B cell (primary cell): ENCODE data around the gene IP6K2. TPM values are rescaled to one million over a fixed set of nuclear protein-coding genes. Genes with fewer than 3 reads are reported as not detected.

Experiments
- ATAC-seq: fragments of 200-7000 bp; cut with Tn5 transposase; one replicate; pipeline ENCODE4 v1.10.0; 2021; ENCODE audit warnings: low read depth, mild to moderate bottlenecking, moderate number of reproducible peaks, moderate library complexity
- CTCF ChIA-PET: fragments of 350-600 bp; sonication (Branson Sonifier 250); formaldehyde crosslinking; loops from one replicate; lab custom pipeline; 2021; ENCODE audit warnings: antibody characterized with exemption, inconsistent platforms; lab: Charles Lee
- POLR2A ChIA-PET: fragments of 350-600 bp; sonication (Branson Sonifier 250); formaldehyde crosslinking; loops from one replicate; lab custom pipeline; 2021; ENCODE audit warnings: antibody characterized with exemption; lab: Charles Lee
- DNase-seq: peaks from one replicate; pipeline ENCODE4 v3.0.0; 2013
- H2AFZ ChIP-seq: 2 replicates; pipeline ENCODE4 v1.6.1; 2012; ENCODE audit warnings: mild to moderate bottlenecking, low read depth, low read length; ENCODE audit not compliant: insufficient read depth, poor library complexity, severe bottlenecking
- H3K27ac ChIP-seq, 2 donors: 1 replicate in 1 of 2; 2 replicates in 1 of 2; pipeline ENCODE4 v1.5.1; 2012 to 2013; ENCODE audit warnings: low read length in 2 of 2, mild to moderate bottlenecking in 2 of 2, moderate library complexity in 1 of 2
- H3K27me3 ChIP-seq, 4 experiments: fragments of 200-600 bp in 1 of 4; sonication (generic) in 1 of 4; replicated peaks in 1 of 4; 1 replicate in 2 of 4; 2 replicates in 2 of 4; pipeline versions ENCODE4 v1.6.1 to v1.7.0; 2013 to 2016; ENCODE audit warnings: low read length in 3 of 4, mild to moderate bottlenecking in 2 of 4, mixed read lengths in 1 of 4, moderate library complexity in 1 of 4; ENCODE audit not compliant: insufficient read depth in 4 of 4, control insufficient read depth in 3 of 4; ENCODE audit errors: control extremely low read depth in 1 of 4
- H3K36me3 ChIP-seq, 2 experiments: replicated peaks in 1 of 2; 1 replicate in 1 of 2; 2 replicates in 1 of 2; pipeline versions ENCODE4 v1.6.1 to v1.7.1; 2013; ENCODE audit warnings: low read length in 1 of 2; ENCODE audit not compliant: insufficient read depth in 2 of 2, control insufficient read depth in 1 of 2; ENCODE audit errors: control extremely low read depth in 1 of 2, extremely low read depth in 1 of 2
- H3K4me1 ChIP-seq, 2 donors: fragments of 200-600 bp in 1 of 2; sonication (generic) in 1 of 2; 1 replicate in 1 of 2; 2 replicates in 1 of 2; pipeline versions ENCODE4 v1.5.1 to v1.6.1; 2013 to 2017; ENCODE audit warnings: low read length in 2 of 2; ENCODE audit not compliant: control insufficient read depth in 2 of 2, insufficient read depth in 2 of 2
- H3K4me2 ChIP-seq: replicated peaks from 2 replicates; pipeline ENCODE3; 2012; ENCODE audit warnings: mild to moderate bottlenecking, low read depth, low read length; ENCODE audit not compliant: poor library complexity, severe bottlenecking
- H3K4me3 ChIP-seq, 5 experiments: fragments of 200-600 bp in 1 of 5; sonication (generic) in 1 of 5; 1 replicate in 3 of 5; 2 replicates in 2 of 5; pipeline versions ENCODE4 v1.5.1 to v1.7.0; 2011 to 2016; ENCODE audit warnings: low read length in 4 of 5, mild to moderate bottlenecking in 4 of 5, low read depth in 2 of 5, control low read depth in 1 of 5, moderate library complexity in 1 of 5; ENCODE audit not compliant: insufficient read depth in 1 of 5; ENCODE audit errors: control extremely low read depth in 1 of 5, extremely low read depth in 1 of 5
- H3K79me2 ChIP-seq: fragments of 200-600 bp; sonication (generic); one replicate; pipeline ENCODE4 v1.6.0; 2016; ENCODE audit warnings: low read length; ENCODE audit not compliant: control insufficient read depth, insufficient read depth
- H3K9ac ChIP-seq: fragments of 200-600 bp; sonication (generic); 2 replicates; pipeline ENCODE4 v1.6.1; 2017; ENCODE audit warnings: mild to moderate bottlenecking, low read length, moderate library complexity
- H3K9me3 ChIP-seq, 3 donors: one replicate each; pipeline versions ENCODE4 v1.6.1 to v1.7.1; 2013; ENCODE audit warnings: low read length in 2 of 3; ENCODE audit not compliant: control insufficient read depth in 2 of 3, insufficient read depth in 1 of 3; ENCODE audit errors: control extremely low read depth in 1 of 3
- H4K20me1 ChIP-seq: 2 replicates; pipeline ENCODE4 v1.6.0; 2012; ENCODE audit warnings: mild to moderate bottlenecking, low read length; ENCODE audit not compliant: insufficient read depth, control insufficient read depth, poor library complexity, severe bottlenecking
- H3K27ac Mint-ChIP-seq: one replicate; pipeline ENCODE4 v1.8.0; 2021; ENCODE audit warnings: mixed read lengths
- H3K27me3 Mint-ChIP-seq: one replicate; pipeline ENCODE4 v1.8.0; 2021; ENCODE audit warnings: mixed read lengths
- H3K4me1 Mint-ChIP-seq: one replicate; pipeline ENCODE4 v1.8.0; 2021; ENCODE audit warnings: mixed read lengths
- H3K4me3 Mint-ChIP-seq: one replicate; pipeline ENCODE4 v1.8.0; 2021; ENCODE audit warnings: mixed read lengths
- H3K9me3 Mint-ChIP-seq: one replicate; pipeline ENCODE4 v1.8.0; 2022; ENCODE audit warnings: mixed read lengths; ENCODE audit not compliant: insufficient read depth
- EZH2 ChIP-seq: IDR thresholded peaks from 2 replicates; pipeline ENCODE4 v1.6.1; 2012; ENCODE audit warnings: borderline replicate concordance, low read depth, mild to moderate bottlenecking, moderate library complexity, low read length; ENCODE audit not compliant: insufficient read depth, poor library complexity, severe bottlenecking
- WGBS: methylation state at CpG from one replicate; pipeline ENCODE4 v1.1.5; 2013; ENCODE audit warnings: missing lambda C conversion rate; ENCODE audit not compliant: insufficient coverage; 5-methylcytosine and 5-hydroxymethylcytosine counted together
- intact Hi-C: fragments of 100-400 bp; cut with micrococcal nuclease; formaldehyde crosslinking; loops from one replicate; pipeline ENCODE4 v1.10.0; 2022
- polyA plus RNA-seq: library from polyadenylated mRNA; depleted of rRNA; stranded (reverse); fragments of >200 nt; gene quantifications from 2 replicates; pipeline ENCODE4 v1.2.3, GENCODE V29; 2012
- total RNA-seq, 2 donors: library from RNA; stranded (reverse); fragments of 120-200 nt in 1 of 2; gene quantifications; 1 replicate in 1 of 2; 2 replicates in 1 of 2; pipeline versions ENCODE4 v1.2.3 to v1.2.4, GENCODE V29; 2013 to 2022
- TF ChIP-seq, protein P1 (sequence below): fragments of 200-600 bp; IDR thresholded peaks from one replicate; pipeline ENCODE4 v1.8.0; 2022; ENCODE audit warnings: antibody characterized with exemption, mild to moderate bottlenecking

Gene IP6K2
- total and polyA plus RNA-seq, 2 donors (not counting 1 experiment from before 2014, with no cell fraction given) = 132 to 140 TPM

DNA sequence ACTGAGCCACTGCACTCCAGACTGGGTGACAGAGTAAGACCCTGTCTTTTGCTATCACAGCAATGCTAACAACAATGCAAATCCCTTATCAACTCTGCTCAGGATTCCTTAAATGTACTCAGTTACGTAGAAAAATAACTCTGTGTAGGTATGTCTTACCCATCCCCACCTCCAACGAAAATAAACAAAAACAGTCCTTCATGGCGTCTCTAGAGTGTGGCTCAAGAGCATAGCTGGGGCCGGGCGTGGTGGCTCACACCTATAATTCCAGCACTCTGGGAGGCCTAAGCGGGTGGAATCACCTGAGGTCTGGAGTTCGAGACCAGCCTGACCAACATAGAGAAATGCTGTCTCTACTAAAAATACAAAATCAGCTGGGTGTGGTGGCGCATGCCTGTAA lies 18.1 kb downstream of the IP6K2 start:
- H4K20me1 ChIP-seq = peaks cover 90% of the 10 kb centered on the region
- H3K4me1 Mint-ChIP-seq = peaks cover 22% of the 10 kb centered on the region
- no peak overlapping the region for H2AFZ ChIP-seq
- no peak overlapping the region for H3K4me2 ChIP-seq
- no peaks in the 10 kb centered on the region for H3K27me3 ChIP-seq
- no peak overlapping the region for H3K27ac ChIP-seq
- CTCF ChIA-PET = no interaction called here
- ATAC-seq = no peak
- H3K27ac Mint-ChIP-seq = no peak overlapping the region
- DNase-seq = no peak
- no peaks in the 10 kb centered on the region for H3K9me3 ChIP-seq
- no peaks in the 10 kb centered on the region for H3K27me3 Mint-ChIP-seq
- H3K4me3 Mint-ChIP-seq = no peak overlapping the region
- H3K79me2 ChIP-seq = peaks cover 92% of the 10 kb centered on the region
- POLR2A ChIA-PET = no interaction called here
- H3K4me1 ChIP-seq = no peaks in the 10 kb centered on the region
- 97% methylated on average over 6 of the region's 8 CpGs for whole genome bisulfite sequencing
- no peak overlapping the region for H3K4me3 ChIP-seq
- no peak overlapping the region for H3K9ac ChIP-seq
- H3K36me3 ChIP-seq = peaks cover 23 to 45% of the 10 kb centered on the region in 2 experiments
- TF ChIP-seq, protein P1, sequence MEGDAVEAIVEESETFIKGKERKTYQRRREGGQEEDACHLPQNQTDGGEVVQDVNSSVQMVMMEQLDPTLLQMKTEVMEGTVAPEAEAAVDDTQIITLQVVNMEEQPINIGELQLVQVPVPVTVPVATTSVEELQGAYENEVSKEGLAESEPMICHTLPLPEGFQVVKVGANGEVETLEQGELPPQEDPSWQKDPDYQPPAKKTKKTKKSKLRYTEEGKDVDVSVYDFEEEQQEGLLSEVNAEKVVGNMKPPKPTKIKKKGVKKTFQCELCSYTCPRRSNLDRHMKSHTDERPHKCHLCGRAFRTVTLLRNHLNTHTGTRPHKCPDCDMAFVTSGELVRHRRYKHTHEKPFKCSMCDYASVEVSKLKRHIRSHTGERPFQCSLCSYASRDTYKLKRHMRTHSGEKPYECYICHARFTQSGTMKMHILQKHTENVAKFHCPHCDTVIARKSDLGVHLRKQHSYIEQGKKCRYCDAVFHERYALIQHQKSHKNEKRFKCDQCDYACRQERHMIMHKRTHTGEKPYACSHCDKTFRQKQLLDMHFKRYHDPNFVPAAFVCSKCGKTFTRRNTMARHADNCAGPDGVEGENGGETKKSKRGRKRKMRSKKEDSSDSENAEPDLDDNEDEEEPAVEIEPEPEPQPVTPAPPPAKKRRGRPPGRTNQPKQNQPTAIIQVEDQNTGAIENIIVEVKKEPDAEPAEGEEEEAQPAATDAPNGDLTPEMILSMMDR = no peak
- TF ChIP-seq EZH2 = no peak
- H3K9me3 Mint-ChIP-seq = no peaks in the 10 kb centered on the region
- intact Hi-C loops = no loop called here

- intact Hi-C loops = no loop called here
- Histone ChIP-seq H3K27ac (no peak overlapping the region), H3K4me2 (no peak overlapping the region), H3K9ac (no peak overlapping the region), H3K9me3 (no peaks in the 10 kb centered on the region), H3K36me3 (peaks cover 28 to 54% of the 10 kb centered on the region in 2 experiments), H4K20me1 (peaks cover 93% of the 10 kb centered on the region), H3K79me2 (peaks cover 84% of the 10 kb centered on the region), H3K4me3 (no peak overlapping the region), H2AFZ (no peak overlapping the region), H3K4me1 (no peaks in the 10 kb centered on the region), H3K27me3 (no peaks in the 10 kb centered on the region)
- H3K4me3 Mint-ChIP-seq = no peak overlapping the region
- H3K9me3 Mint-ChIP-seq = no peaks in the 10 kb centered on the region
- H3K4me1 Mint-ChIP-seq = peaks cover 23% of the 10 kb centered on the region
- ChIA-PET POLR2A (no interaction called here), CTCF (interaction anchor here (0.7 kb wide), 1 partner anchor 193 kb away, joined by 4 read pairs; no protein-coding TSS in a partner anchor)
- DNase-seq (no peak), ATAC-seq (no peak)
- no peak overlapping the region for H3K27ac Mint-ChIP-seq
- no peak for TF ChIP-seq EZH2
- TF ChIP-seq, protein P1 = no peak
- WGBS = 92% methylated on average over 2 of the region's 3 CpGs
- H3K27me3 Mint-ChIP-seq = no peaks in the 10 kb centered on the region
These were observed 19.1 kb downstream of the IP6K2 start for GRCh38 chr3:48697952-48698351.
